ENCODE data around the gene ZNF814.
"Not testable (repeated sequence)": the region's sequence is repeated elsewhere in the genome, so short reads cannot be mapped to it uniquely, and the experiment has no call there.

Gene ZNF814

DNA sequence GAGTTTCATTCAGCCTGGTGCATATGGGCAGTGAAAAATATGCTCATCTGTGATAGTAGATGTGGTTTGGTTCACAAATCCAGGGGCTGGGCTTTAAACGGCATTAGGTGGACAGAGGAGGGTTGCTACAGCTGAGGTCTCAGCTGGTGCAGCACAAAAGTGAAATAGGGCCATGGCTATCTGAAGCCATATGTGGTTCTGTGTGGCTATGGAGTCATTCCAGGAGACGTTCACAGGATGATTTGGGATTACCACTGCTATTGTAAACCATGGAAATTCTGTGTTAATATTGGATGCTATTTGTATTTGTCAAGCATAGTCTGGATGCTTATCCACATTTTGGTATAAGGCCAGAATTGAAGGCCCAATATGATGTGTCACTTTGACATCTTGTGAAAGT is 34.7 kb downstream of the ZNF814 start:
- DNase-seq, result not testable (repeated sequence)

GRCh38 chr19:57851812-57852603 is 36.8 kb downstream of the ZNF814 start:
- DNase-seq, result not testable (repeated sequence)

- DNase-seq, result no peak
Observed at GRCh38 chr19:57850553-57851017, 38.3 kb downstream of the ZNF814 start.

DNA sequence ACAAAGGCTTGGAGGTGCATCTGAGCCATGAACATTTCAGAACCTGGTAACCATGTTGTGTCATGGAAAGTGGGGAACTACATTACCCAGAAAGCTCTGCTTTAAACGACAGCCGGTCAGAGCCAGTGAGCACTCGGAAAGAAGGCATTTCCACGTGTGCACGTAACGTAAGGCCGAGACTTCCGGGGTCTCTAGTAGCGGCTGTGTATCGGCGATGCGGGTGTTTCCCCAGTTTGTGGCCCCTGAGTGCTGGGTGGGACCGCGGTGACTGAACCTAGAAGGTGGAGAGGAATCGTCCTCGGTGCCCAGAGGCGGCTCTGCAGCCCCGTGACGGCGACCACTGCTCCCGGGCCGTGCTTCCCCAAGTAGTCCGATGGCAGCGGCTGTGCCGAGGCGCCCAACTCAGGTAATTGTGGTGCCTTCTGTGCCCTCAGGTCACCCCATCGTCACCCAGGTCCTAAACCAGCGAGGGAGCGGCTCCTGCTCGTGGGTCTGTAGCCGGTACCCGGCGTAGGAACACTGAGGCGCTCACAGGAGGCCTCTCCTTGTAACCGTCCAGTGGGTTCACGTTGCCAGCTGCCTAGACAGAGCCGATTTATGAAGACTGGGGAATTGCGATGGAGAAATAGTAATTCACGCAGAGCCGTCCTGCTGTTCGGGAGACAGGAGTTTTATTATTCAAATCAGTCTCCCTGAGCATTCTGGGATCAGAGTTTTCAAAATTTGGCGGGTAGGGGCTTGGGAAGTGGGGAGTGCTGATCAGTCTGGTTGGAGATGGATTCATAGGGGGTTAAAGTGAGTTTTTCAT is 39.0 kb downstream of the ZNF814 start, which contains the start of gene ZNF587:
Gene ZNF587 (plus strand): TSS at position 194 of the 808 bp plus-strand sequence. CDS start 180 bp downstream, at position 374.
- peak; percentile 79 to 87 for DNase-seq

GRCh38 chr19:57849162-57849665 is 39.6 kb downstream of the ZNF814 start:
- not testable (repeated sequence) for DNase-seq

- peak in 1 of 2 donors; percentile 30 for DNase-seq
Observed at GRCh38 chr19:57847164-57847563, 41.7 kb downstream of the ZNF814 start.

DNA sequence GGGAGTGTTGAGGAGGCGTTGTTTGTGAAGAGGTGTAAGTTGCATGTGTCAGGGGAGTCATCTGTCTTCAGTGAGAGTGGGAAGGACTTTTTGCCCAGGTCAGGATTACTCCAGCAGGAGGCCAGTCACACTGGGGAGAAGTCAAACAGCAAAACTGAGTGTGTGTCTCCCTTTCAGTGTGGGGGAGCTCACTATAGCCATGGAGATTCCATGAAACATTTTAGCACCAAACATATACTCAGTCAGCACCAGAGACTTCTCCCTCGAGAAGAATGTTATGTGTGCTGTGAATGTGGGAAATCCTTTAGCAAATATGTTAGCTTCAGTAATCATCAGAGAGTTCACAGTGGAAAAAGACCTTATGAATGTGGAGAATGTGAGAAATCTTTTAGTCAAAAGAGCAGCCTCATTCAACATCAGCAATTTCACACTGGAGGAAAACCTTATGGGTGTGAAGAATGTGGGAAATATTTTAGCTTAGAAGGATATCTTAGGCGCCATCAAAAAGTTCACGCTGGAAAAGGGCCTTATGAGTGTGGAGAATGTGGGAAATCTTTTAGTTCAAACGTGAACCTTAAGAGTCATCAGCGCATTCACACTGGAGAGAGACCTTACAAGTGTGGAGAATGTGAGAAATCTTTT is 47.6 kb downstream of the ZNF814 start:
- DNase-seq, result no peak

DNA sequence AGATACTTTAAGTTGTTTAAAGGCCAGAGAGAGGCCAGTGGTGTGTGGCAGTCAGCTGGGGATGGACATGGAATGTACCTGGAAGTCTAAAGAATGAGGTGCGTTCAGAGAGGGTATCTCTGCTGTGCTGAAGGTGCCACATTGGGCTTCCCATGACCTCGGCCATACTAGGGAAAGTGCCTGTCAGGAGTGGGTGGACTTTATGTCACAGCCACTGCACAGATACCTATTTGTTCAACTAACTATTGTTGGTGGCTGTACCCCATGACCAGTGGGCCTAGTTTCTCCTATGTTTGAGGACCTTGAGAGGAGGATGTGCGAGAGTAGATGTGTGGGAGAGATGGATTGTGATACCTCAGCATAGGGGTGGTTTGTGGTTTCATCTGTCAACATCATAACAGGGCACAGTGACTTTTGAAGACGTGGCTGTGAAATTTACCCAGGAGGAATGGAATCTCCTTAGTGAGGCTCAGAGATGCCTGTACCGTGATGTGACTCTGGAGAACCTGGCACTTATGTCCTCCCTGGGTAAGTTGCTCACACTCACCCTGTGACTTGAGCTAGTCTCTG is 50.1 kb downstream of the ZNF814 start:
- not testable (repeated sequence) for DNase-seq

DNA sequence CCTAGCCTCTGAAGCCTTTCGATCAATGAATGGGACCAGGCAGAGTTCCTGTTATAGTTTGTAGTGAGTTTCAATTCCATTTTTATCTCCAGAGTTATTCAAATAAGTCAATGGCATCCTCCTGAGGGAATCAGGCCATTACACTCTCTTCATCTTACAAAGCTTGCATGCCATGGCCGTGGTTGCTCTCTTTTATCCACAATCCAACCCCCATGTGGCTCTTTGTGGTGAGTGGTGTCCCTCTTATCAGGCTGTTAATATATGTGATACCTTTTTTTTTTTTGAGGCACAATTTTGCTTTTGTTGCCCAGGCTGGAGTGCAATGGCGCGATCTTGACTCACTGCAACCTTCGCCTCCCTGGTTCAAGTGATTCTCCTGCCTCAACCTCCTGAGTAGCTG is 51.8 kb downstream of the ZNF814 start:
- DNase-seq, result not testable (repeated sequence)

DNA sequence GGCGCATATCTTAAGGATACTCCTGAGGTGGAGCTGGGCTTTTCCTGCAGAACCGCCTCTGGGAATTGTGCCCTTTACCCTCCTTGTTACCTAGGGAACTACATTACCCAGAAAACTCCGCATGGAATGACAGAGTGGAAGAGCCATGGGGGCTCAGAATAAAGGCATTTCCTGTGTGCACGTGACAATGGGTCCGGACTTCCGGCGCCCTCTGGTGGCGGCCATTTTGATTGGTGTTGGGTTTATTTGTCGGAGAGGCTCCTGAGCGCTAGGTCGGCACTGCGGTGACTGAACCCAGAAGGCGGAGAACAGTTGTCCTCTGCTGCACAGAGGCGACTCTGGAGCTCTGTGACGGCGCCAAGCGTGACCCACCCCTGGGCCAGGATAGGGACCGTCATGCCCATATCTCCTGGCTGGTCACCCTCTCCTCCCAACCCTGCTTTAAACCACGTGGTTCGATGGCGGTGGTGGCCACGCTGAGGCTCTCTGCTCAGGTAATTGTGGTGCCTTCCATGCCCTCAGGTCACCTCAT is 58.7 kb downstream of the ZNF814 start, which contains the start of gene ZNF587B:
Gene ZNF587B (plus strand): TSS at position 229 of the 532 bp plus-strand sequence. CDS start 230 bp downstream, at position 459.
- DNase-seq, result no peak

DNA sequence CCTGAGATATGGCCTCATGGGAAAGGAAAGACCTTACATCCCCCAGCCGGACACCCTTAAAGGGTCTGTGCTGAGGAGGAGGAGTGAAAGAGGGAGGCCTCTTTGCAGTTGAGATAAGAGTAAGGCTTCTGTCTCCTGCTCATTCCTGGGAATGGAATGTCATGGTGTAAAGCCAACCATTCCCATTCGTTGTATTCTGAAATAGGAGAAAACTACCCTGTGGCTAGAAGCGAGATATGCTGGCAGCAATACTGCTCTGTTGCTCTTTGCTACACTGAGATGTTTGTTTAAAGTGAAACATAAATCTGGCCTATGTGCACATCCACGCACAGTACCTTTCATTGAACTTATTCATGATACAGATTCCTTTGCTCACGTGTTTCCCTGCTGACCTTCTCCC is 59.5 kb downstream of the ZNF814 start:
- DNase-seq, result no peak

DNA sequence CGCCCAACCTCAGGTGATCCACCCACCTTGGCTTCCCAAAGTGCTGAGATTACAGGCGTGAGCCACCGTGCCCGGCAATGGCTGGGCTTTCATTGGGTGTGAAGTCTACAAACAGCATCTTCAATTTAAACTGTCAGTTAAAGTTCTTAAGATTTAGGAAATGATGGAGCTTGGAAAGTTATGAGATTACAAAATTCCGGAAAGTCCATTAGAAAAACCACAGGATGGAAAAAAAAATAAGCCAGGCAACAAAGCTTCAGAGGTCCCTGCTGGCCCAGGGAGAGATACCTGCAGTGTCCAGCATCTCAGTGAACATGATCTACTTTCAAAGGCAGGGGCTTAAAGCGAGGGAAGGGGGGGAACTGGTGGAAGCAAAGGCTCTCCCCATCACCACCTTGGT is 63.3 kb downstream of the ZNF814 start:
- DNase-seq, result no peak

GRCh38 chr19:57823608-57824007 is 65.2 kb downstream of the ZNF814 start:
- DNase-seq, result not testable (repeated sequence)

DNA sequence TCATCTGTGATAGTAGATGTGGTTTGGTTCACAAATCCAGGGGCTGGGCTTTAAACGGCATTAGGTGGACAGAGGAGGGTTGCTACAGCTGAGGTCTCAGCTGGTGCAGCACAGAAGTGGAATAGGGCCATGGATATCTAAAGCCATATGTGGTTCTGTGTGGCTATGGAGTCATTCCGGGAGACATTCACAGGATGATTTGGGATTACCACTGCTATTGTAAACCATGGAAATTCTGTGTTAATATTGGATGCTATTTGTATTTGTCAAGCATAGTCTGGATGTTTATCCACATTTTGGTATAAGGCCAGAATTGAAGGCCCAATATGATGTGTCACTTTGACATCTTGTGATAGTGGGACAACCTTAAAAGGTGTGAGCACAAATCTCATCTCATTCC is 65.7 kb downstream of the ZNF814 start:
- not testable (repeated sequence) for DNase-seq

DNA sequence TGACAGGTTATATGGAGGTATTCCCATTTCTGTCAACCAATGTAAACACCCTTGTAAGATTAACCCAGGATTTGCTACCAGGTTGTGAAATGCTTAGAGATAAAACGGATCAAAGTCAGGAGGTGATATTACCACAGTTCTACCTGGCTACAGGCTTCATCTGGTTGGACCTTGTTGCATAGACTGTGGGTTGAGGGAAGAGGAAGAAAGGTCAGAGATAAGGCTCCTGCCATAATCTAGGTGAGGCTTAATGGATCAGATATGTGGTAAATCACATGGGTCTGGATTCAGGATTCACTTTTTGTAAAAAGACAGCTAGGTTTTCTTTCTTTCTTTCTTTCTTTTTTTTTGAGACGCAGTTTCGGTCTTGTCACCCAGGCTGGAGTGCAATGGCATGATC is 67.3 kb downstream of the ZNF814 start:
- not testable (repeated sequence) for DNase-seq

GRCh38 chr19:57821095-57821494 is 67.7 kb downstream of the ZNF814 start:
- not testable (repeated sequence) for DNase-seq

DNA sequence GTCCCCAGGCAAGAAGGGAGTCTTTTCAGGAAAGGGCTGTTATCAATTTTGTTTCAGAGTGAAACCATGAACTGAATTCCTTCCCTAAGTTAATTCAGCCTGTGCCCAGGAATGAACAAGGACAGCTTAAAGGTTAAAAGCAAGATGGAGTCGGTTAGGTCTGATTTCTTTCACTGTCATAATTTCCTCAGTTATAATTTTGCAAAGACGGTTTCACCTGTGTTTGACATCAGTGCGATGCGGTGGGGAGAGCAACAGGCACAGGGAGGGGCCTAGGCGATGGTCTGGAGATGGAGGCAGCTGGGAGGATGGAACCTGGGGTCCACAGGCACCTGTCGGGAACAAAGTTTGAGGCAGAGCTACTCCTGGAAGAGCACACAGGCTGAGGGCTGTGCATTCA is 68.2 kb downstream of the ZNF814 start:
- DNase-seq, result no peak

- DNase-seq, result peak; percentile 88 to 93
Observed at GRCh38 chr19:57819475-57820148, 69.2 kb downstream of the ZNF814 start.

- DNase-seq, result no peak
Observed at GRCh38 chr19:57818378-57818777, 70.5 kb downstream of the ZNF814 start.

- no peak for DNase-seq
Observed at GRCh38 chr19:57817976-57818375, 70.9 kb downstream of the ZNF814 start.

- DNase-seq, result peak in 1 of 2 donors; percentile 20
Observed at GRCh38 chr19:57816652-57817051, 72.2 kb downstream of the ZNF814 start.

Measured in inflammatory macrophage (primary cell).